Activated CD4-positive, alpha-beta memory T cell treated with anti-CD3 and anti-CD28 coated beads, Interleukin-2, amount 10 ng/mL, durations not matched to agents 7 days and 5 days (primary cell): Measurements from ENCODE around the gene SLC1A4. TPM values are rescaled to one million over a fixed set of nuclear protein-coding genes. Genes with fewer than 3 reads are reported as not detected.

Experiments used
- CTCF ChIA-PET: fragments of 350-600 bp; sonication (Branson Sonifier 250); formaldehyde crosslinking; loops from one replicate; lab custom pipeline; 2021; ENCODE audit warnings: antibody characterized with exemption, inconsistent platforms; lab: Charles Lee
- POLR2A ChIA-PET: fragments of 350-600 bp; sonication (Branson Sonifier 250); formaldehyde crosslinking; loops from one replicate; lab custom pipeline; 2021; ENCODE audit warnings: antibody characterized with exemption; lab: Charles Lee
- DNase-seq: peaks from one replicate; pipeline ENCODE4 v3.0.0-alpha.2; 2020
- H3K27ac Mint-ChIP-seq: one replicate; pipeline ENCODE4 v1.8.0; 2021; ENCODE audit warnings: mild to moderate bottlenecking, mixed read lengths
- H3K27me3 Mint-ChIP-seq: one replicate; pipeline ENCODE4 v1.8.0; 2021; ENCODE audit warnings: mixed read lengths
- H3K36me3 Mint-ChIP-seq: one replicate; pipeline ENCODE4 v1.8.0; 2021; ENCODE audit warnings: low read depth, mixed read lengths
- H3K4me1 Mint-ChIP-seq: one replicate; pipeline ENCODE4 v1.8.0; 2021; ENCODE audit warnings: mixed read lengths
- H3K4me3 Mint-ChIP-seq: one replicate; pipeline ENCODE4 v1.8.0; 2021; ENCODE audit warnings: mild to moderate bottlenecking, mixed read lengths
- H3K9me3 Mint-ChIP-seq: one replicate; pipeline ENCODE4 v1.8.0; 2021; ENCODE audit warnings: mixed read lengths
- total RNA-seq, 2 experiments: library from RNA; stranded (reverse); gene quantifications; one replicate each; pipeline ENCODE4 v1.2.3, GENCODE V29; 2021

The SLC1A4 gene
- total RNA-seq, 2 experiments from 2014 or later: 75.1 to 79.7 TPM

DNA sequence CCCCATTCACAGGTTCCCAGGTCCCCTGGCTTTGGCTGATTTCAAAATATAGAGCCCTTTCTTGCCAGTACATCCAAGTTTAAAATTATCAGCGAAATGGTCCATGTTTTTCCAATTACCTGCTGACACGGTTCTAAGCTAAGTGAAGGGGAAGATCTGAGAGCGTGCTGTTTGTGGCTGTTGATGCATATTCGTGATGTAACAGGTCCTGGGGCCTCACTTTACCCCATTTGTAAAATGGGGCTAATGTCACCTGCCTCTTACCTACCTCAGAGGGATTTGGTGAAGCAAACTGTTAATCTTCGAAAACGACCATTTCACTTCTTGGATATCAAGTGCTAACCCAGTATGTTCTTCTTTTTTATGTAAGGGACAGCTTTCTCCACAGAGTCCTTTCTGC lies 33.0 kb downstream of the SLC1A4 start:
- DNase-seq: no peak
- Mint-ChIP-seq H3K9me3 (no peaks in the 10 kb centered on the region), H3K4me3 (no peak overlapping the region), H3K27me3 (no peaks in the 10 kb centered on the region), H3K27ac (no peak overlapping the region), H3K36me3 (peaks cover 44% of the 10 kb centered on the region), H3K4me1 (peaks cover 5% of the 10 kb centered on the region)
- ChIA-PET CTCF (interaction anchor here (1.0 kb wide), 1 partner anchor 49 kb away, joined by 3 read pairs; no protein-coding TSS in a partner anchor), POLR2A (no interaction called here)

DNA sequence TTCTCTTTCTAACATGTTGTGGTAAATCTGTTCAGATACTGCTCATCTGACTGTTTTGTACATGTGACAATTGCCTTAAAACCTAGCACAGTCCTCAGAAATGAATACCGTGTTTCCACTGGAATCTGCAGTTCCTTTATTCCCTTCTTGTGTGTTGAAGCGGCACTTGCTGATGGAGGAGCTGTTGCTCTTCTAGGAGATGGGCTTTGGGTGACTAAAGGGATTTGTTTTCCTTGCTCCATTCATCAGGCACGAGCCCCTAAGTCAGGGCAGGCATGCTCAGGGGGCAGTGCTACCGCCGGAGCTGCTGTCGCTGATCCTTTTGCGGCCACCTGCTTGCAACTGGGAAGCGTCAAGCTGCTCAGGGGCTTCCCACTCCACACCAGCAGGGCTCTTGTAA lies 34.5 kb downstream of the SLC1A4 start:
- ChIA-PET POLR2A (interaction anchor here (1.1 to 1.7 kb wide), 2 partner anchors 35 to 106 kb away, joined by 3 read pairs; no protein-coding TSS in a partner anchor), CTCF (interaction anchor here (1.3 kb wide), 1 partner anchor 106 kb away, joined by 5 read pairs; no protein-coding TSS in a partner anchor)
- no peaks in the 10 kb centered on the region for H3K9me3 Mint-ChIP-seq
- peaks cover 28% of the 10 kb centered on the region for H3K36me3 Mint-ChIP-seq
- H3K4me3 Mint-ChIP-seq: no peak overlapping the region
- H3K4me1 Mint-ChIP-seq: no peaks in the 10 kb centered on the region
- DNase-seq: no peak
- H3K27me3 Mint-ChIP-seq: no peaks in the 10 kb centered on the region
- H3K27ac Mint-ChIP-seq: no peak overlapping the region

DNA sequence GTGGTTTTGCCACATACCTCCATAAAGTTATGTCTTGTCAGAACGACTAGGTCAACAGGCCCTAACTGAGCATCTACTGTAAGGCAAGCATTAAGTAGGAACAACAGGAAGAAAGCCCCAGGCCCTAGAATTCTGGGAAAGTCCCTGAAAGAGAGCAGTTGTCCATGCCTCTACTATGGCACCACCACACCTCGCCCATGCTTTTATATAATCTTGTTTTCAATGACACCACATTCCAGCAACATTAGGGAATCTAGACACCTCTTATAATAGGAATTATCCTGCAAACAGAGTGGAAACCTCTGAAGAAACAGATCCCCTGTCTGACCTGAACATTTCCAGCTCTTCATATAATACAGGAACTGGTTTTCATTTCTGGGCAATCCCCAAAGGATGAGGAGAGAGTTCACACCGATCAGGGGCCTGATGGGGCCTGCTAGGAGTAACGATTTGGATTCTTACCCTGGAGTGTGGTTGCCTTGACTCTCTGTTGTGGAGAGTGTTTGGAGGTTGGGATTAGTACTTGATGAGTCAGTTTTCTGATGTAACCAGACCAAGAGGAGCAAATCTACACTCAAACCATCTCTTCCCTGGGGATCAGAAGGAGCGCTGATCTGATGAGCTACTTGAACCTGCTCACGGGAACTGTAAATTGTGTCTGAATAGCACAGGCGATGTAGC lies 35.1 kb downstream of the SLC1A4 start:
- no peak overlapping the region for H3K27ac Mint-ChIP-seq
- ChIA-PET POLR2A (interaction anchor here (1.1 to 1.7 kb wide), 2 partner anchors 36 to 105 kb away, joined by 3 read pairs; no protein-coding TSS in a partner anchor), CTCF (interaction anchor here (1.3 kb wide), 1 partner anchor 106 kb away, joined by 5 read pairs; no protein-coding TSS in a partner anchor)
- no peaks in the 10 kb centered on the region for H3K9me3 Mint-ChIP-seq
- DNase-seq: no peak
- H3K4me3 Mint-ChIP-seq: no peak overlapping the region
- peaks cover 23% of the 10 kb centered on the region for H3K36me3 Mint-ChIP-seq
- no peaks in the 10 kb centered on the region for H3K27me3 Mint-ChIP-seq
- no peaks in the 10 kb centered on the region for H3K4me1 Mint-ChIP-seq

DNA sequence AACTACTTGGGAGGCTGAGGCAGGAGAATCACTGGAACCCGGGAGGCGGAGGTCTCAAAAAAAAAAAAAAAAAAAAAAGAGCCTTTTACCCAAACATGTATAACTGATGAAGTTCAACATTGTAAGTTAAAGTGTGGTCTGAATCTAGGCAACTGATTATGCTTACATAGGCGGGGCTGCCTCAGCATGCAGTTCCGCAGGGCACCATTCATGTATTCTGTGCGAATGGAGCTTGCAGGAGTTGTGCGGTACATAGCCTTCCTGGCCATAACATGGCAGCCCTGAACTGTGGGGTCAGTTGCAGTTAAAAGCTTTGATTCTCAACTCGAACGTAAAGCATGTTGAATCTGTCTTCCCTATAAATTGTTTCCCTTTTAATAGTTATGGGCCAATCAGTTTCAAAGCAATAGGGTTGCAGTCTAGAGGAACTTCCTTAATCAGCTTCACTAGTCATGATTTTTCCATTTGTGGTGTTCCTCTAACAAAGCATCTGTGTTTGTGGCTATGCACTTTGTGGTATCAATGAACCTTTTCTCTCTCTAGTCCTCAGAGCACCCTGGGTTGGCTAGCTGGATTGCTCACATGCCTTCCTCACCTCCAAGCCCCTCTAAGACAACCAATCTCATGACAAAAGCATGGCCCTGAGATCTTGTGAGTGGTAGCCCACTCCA lies 36.4 kb downstream of the SLC1A4 start:
- peaks cover 1% of the 10 kb centered on the region for H3K4me1 Mint-ChIP-seq
- no peak for DNase-seq
- H3K27ac Mint-ChIP-seq: no peak overlapping the region
- no peaks in the 10 kb centered on the region for H3K9me3 Mint-ChIP-seq
- no peak overlapping the region for H3K4me3 Mint-ChIP-seq
- POLR2A ChIA-PET: interaction anchor here (1.7 kb wide), 1 partner anchor 37 kb away, joined by 3 read pairs; no protein-coding TSS in a partner anchor
- H3K36me3 Mint-ChIP-seq: peaks cover 16% of the 10 kb centered on the region
- no peaks in the 10 kb centered on the region for H3K27me3 Mint-ChIP-seq
- CTCF ChIA-PET: interaction anchor here (0.6 to 0.8 kb wide), 2 partner anchors 17 to 548 kb away, joined by 3 to 7 read pairs; no protein-coding TSS in a partner anchor

DNA sequence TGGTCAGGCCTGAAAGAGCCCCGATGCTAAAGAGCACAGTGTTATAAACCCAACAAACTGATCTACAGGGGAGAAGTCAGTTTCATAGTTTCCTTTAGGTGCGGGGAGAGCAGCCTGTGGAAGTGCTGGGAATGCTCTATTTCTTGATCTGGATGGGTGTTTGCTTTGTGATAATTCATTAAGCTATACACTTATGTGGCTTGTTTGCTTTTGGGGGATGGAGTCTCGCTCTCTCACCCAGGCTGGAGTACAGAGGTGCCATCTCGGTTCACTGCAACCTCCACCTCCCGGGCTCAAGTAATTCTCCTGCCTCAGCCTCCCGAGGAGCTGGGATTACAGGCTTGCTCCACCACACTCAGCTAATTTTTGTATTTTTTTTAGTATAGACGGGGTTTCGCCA lies 37.0 kb downstream of the SLC1A4 start:
- no peak for DNase-seq
- no peaks in the 10 kb centered on the region for H3K9me3 Mint-ChIP-seq
- H3K4me1 Mint-ChIP-seq: peaks cover 7% of the 10 kb centered on the region
- ChIA-PET CTCF (interaction anchor here (0.8 kb wide), 1 partner anchor 16 kb away, joined by 3 read pairs; no protein-coding TSS in a partner anchor), POLR2A (no interaction called here)
- peaks cover 16% of the 10 kb centered on the region for H3K36me3 Mint-ChIP-seq
- H3K27me3 Mint-ChIP-seq: no peaks in the 10 kb centered on the region
- H3K4me3 Mint-ChIP-seq: no peak overlapping the region
- no peak overlapping the region for H3K27ac Mint-ChIP-seq

DNA sequence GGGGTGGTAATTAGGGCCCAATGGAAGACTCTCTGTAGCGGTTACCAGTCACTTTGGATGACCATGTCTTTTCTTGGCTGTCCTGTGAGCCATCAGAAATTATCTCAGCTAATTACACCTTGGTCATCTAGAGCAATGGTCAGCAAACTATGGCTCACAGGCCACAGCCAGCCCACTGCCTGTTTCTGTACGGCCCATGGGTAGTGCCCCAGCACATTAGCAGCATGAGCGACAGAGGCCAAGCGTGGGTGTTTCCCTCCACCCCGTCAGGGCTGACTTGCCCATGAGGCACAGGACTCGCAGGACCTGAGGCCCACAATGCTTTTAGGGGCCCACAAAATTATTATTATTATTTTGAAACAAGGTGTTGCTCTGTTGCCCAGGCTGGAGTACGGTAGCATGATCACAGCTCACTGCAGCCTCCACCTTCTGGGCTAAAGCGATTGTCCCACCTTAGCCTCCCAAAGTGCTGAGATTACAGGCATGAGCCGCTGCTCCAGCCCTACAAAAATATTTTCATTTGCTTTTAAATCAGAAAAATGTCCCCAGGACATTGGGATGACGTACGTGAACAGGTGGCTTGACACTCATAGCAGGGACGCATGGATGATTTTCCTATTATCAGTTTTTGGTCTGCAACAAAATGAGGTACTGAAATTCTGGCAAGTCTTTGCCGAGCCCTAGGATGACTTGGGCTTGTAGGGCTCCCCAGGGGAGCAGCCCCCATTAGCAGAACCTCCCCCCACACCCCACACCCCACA lies 37.7 kb downstream of the SLC1A4 start:
- no peak for DNase-seq
- Mint-ChIP-seq H3K4me1 (peaks cover 14% of the 10 kb centered on the region), H3K4me3 (no peak overlapping the region), H3K9me3 (no peaks in the 10 kb centered on the region), H3K36me3 (peaks cover 10% of the 10 kb centered on the region), H3K27ac (no peak overlapping the region), H3K27me3 (no peaks in the 10 kb centered on the region)
- POLR2A ChIA-PET: no interaction called here
- CTCF ChIA-PET: no interaction called here

DNA sequence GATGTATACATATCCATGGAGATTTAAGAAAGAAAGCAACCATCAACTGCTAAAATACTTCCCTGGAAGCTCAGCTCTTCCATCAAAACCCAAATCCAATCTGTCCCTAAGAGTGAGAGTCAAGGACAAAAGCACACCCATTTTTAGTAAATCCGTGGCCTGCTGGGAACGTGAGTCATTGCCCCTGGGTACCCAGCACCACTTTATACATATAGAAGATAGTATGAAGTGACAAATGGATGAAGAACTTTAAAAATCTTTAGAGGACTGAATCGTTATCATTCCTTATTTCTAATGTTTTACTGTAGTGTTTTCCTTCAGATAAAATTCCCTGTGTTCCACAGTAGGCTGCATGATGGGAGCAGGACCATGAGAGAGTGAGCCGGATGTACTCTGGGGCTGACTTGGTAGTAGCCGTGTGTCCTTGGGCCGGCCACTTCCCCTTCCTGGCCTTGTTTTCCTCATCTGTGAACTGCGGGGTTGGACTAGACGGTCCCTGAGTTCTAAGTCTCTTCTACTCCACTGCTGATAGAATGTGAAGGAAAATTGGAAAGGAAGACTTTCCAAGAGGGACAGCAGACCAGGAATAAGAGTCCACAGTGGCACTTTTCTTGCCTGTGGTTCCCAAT lies 38.5 kb downstream of the SLC1A4 start:
- no peak for DNase-seq
- CTCF ChIA-PET: interaction anchor here (0.6 kb wide), 1 partner anchor 24 kb away, joined by 3 read pairs; no protein-coding TSS in a partner anchor
- no peak overlapping the region for H3K27ac Mint-ChIP-seq
- H3K9me3 Mint-ChIP-seq: no peaks in the 10 kb centered on the region
- POLR2A ChIA-PET: no interaction called here
- H3K4me3 Mint-ChIP-seq: no peak overlapping the region
- peaks cover 23% of the 10 kb centered on the region for H3K4me1 Mint-ChIP-seq
- peaks cover 2% of the 10 kb centered on the region for H3K36me3 Mint-ChIP-seq
- H3K27me3 Mint-ChIP-seq: no peaks in the 10 kb centered on the region

DNA sequence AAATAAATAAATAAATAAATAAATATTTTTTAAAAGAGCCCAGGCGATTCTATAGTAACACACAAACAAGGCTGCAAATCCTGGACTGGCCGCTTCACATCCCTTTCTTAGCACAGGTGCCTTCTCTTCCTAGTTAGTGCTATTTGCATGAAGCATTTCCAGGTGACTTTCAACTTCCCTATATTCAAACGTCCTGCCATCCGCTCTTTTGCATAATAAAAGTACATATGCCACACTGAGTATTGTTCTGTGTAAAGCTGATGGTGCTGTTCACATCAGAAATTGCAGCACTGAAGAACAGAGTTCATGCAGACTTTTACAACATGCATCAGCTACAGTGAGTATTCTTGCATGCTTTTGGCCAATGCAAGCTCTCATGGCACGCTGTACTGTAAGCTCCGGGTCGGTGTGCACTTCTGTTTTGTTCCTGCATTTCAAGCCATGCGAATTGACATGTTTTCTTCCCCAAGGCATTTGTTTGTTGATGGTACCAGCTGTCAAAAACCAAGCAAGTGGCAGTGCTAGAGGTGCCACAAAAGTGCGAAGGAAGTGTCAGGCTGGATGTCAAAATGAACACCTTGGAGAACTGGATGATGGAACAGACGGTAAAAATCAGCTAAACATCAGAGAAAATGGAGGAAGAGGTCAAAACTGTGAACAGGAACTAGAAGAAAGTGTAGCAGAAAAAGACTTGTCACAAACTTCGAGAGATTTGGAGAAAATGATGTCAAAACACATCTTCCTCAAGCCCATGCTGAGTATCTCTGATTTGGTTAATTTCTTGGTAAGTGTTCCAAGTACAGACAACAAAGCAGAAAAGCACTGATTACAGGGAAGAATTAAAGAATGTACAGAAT lies 41.5 kb downstream of the SLC1A4 start:
- Mint-ChIP-seq H3K9me3 (no peaks in the 10 kb centered on the region), H3K4me3 (no peak overlapping the region), H3K4me1 (peaks cover 23% of the 10 kb centered on the region), H3K36me3 (no peaks in the 10 kb centered on the region), H3K27ac (no peak overlapping the region), H3K27me3 (no peaks in the 10 kb centered on the region)
- no peak for DNase-seq
- POLR2A ChIA-PET: interaction anchor here (0.7 to 1.6 kb wide), 4 partner anchors 25 to 113 kb away, joined by 3 to 6 read pairs (median 4); partner anchors contain the start of genes CEP68 and RAB1A
- CTCF ChIA-PET: interaction anchor here (0.7 to 6.2 kb wide), 3 partner anchors 38 to 117 kb away, joined by 3 to 53 read pairs (median 3); no protein-coding TSS in a partner anchor

DNA sequence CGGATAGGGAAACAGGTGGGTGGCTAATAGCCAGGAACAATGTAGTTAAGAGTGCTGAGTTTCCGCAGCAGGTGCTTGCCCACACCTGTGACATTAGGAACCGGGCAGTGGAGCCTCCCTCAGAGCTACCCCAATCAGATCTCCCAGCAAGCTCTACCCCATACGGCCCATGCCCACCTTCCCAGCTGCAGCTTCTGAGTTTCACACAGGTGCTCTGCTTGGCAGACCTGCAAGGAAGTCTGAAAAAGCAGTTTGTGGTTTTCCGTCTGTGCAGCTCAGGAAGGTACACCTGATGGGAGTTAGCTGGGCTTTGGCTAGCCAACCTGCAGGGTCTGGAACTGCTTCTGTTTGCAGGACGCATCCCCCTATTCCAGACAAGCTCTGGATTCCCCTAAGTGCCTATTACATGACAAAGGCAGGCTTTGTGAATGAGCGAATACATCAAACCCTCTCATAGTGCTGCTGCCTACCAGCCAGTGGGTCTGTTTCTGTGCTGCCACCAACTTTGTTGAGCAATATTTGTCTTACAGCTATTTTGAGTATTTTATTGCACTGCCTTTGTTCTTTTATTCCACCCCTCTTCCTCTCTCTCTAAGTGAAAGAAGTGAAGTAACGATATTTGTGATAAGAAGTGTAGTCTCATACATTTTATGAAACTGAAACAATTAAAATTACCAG lies 42.3 kb downstream of the SLC1A4 start:
- ChIA-PET POLR2A (interaction anchor here (0.7 to 1.6 kb wide), 5 partner anchors 13 to 114 kb away, joined by 3 to 6 read pairs (median 4); partner anchors contain the start of genes CEP68 and RAB1A), CTCF (interaction anchor here (0.7 to 6.2 kb wide), 2 partner anchors 114 to 117 kb away, joined by 3 to 53 read pairs; no protein-coding TSS in a partner anchor)
- Mint-ChIP-seq H3K9me3 (no peaks in the 10 kb centered on the region), H3K4me3 (no peak overlapping the region), H3K27ac (no peak overlapping the region), H3K27me3 (no peaks in the 10 kb centered on the region), H3K4me1 (peaks cover 23% of the 10 kb centered on the region), H3K36me3 (no peaks in the 10 kb centered on the region)
- no peak for DNase-seq

DNA sequence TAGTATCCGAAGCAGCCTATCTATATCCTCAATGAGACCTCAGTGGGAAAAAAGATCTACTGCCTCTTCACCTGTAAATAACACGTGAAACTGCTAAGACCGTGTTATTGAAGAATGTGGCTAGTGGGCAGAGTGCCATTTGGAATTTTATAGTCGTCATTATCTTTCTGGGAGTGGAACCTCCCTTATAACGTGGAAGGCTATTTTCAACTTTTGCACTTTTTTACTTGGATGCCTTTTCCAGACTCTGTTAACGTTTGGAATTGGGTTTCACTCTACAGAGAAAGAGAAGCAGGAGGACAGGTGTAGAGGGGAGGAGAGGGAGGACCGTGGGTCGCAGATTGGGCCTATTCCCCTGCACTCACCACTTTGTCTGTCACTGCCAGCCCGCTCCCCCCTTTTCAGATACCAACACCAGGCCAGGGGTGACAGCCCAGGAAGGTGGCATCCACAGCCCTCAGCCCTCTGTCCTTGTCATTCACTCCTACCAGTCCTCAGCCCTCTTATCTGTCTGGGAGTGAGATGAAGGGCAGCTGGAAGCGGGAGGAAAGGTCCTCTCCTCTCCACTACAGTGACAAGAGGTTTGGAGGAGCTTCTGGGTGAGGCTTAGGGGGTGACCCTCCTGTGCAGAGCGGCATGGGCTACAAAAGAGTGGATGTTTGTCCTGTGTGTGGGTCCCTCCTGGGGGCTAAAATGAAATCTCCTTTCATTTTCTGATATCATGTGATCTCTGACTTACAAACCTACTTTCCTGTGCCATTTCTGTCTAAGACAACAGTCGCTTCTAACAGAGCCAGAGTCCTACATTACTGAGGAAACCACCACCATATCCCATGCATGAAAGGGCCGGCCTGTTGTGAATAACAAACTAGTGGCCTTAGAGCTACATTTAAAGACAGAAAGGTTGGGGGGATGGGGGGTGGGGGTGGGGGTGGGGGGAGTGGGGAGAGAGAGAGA lies 43.1 kb downstream of the SLC1A4 start:
- H3K4me3 Mint-ChIP-seq: no peak overlapping the region
- H3K36me3 Mint-ChIP-seq: no peaks in the 10 kb centered on the region
- ChIA-PET POLR2A (interaction anchor here (0.7 to 1.6 kb wide), 4 partner anchors 12 to 195 kb away, joined by 3 to 4 read pairs (median 4); partner anchors contain the start of genes ACTR2 and RAB1A), CTCF (interaction anchor here (0.7 to 6.2 kb wide), 5 partner anchors 11 to 155 kb away, joined by 3 to 53 read pairs (median 3); partner anchors contain the start of gene CEP68)
- no peak overlapping the region for H3K27ac Mint-ChIP-seq
- no peak for DNase-seq
- no peaks in the 10 kb centered on the region for H3K27me3 Mint-ChIP-seq
- H3K4me1 Mint-ChIP-seq: peaks cover 23% of the 10 kb centered on the region
- no peaks in the 10 kb centered on the region for H3K9me3 Mint-ChIP-seq
